GM23338 (cell line): ENCODE measurements around the gene NOX4.

Experiments
- CTCF ChIP-seq, 2 experiments: fragments of 200-600 bp in 1 of 2; sonication (generic) in 1 of 2; conservative IDR thresholded peaks; 2 replicates each; pipeline versions ENCODE4 v1.5.1 to v1.6.1; 2016 to 2017; ENCODE audit warnings: antibody characterized with exemption in 2 of 2, low read depth in 2 of 2, mild to moderate bottlenecking in 2 of 2, moderate library complexity in 1 of 2
- ETS1 ChIP-seq: IDR thresholded peaks from 2 replicates; pipeline ENCODE4 v1.6.1; 2016; ENCODE audit warnings: antibody characterized with exemption
- EZH2 ChIP-seq: fragments of 200-600 bp; sonication (generic); IDR thresholded peaks from one replicate; pipeline ENCODE4 v1.8.0; 2017; ENCODE audit warnings: antibody characterized with exemption, mild to moderate bottlenecking, low read depth; ENCODE audit not compliant: unreplicated experiment
- EZH2phosphoT487 ChIP-seq: fragments of 200-600 bp; sonication (generic); IDR thresholded peaks from one replicate; pipeline ENCODE4 v1.8.1; 2018; ENCODE audit warnings: antibody characterized with exemption; ENCODE audit not compliant: unreplicated experiment
- JUNB ChIP-seq: IDR thresholded peaks from one replicate; pipeline ENCODE4 v1.6.1; 2016; ENCODE audit warnings: antibody characterized with exemption; ENCODE audit not compliant: unreplicated experiment
- NANOG ChIP-seq: IDR thresholded peaks from 2 replicates; pipeline ENCODE4 v1.6.1; 2016; ENCODE audit warnings: antibody characterized with exemption, borderline replicate concordance
- POLR2AphosphoS5 ChIP-seq: IDR thresholded peaks from 2 replicates; pipeline ENCODE4 v1.6.1; 2016; ENCODE audit warnings: antibody characterized with exemption, low read depth
- REST ChIP-seq: IDR thresholded peaks from one replicate; pipeline ENCODE4 v1.6.1; 2018; ENCODE audit warnings: antibody characterized with exemption; ENCODE audit not compliant: unreplicated experiment
- STAT1 ChIP-seq: IDR thresholded peaks from one replicate; pipeline ENCODE4 v1.6.1; 2016; ENCODE audit warnings: antibody characterized with exemption; ENCODE audit not compliant: unreplicated experiment
- ZNF114 ChIP-seq: fragments of 250-450 bp; sonication (Bioruptor Pico); IDR thresholded peaks from 2 replicates; pipeline ENCODE4 v1.5.0; 2020; ENCODE audit warnings: mild to moderate bottlenecking, moderate library complexity

DNA sequence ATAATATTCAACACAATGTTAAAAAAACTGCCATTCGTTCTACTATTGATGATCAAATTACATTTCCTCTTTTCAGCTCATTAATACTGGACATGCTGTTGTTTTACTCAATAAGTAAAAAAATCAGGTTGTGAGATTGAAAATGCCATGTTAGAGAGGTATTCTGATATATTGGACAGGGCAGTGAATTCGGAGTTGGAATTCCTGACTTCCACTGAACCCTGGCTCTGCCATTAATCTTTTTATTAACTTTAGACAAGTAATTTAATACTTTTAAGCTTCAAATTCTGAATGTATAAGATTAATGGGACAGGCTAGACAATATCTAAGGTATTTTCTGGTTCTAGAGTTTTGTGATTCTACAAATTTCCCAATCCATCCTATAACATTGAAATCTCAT lies 12.2 kb upstream of the NOX4 start:
- TF ChIP-seq ETS1 (no peak), CTCF (conservative IDR thresholded peaks at IDR 0.05; ENCODE audit: low read depth in 2 of 2) (no peak), REST (no peak), EZH2 (no peak), STAT1 (no peak), POLR2AphosphoS5 (no peak), EZH2phosphoT487 (no peak), ZNF114 (CRISPR knock-in tag) (no peak), NANOG (no peak), JUNB (no peak)
